SK-N-SH treated with all-trans-retinoic acid at 6 μM for 48 hours (cell line): Measurements from ENCODE around the gene ABI3BP.

Source experiments
- ARNTL ChIP-seq: fragments of 450-650 bp; formaldehyde crosslinking; IDR thresholded peaks from 2 replicates; pipeline ENCODE4 v1.5.0; 2020; ENCODE audit warnings: low read depth, mild to moderate bottlenecking, moderate library complexity, borderline replicate concordance
- ISL1 ChIP-seq: fragments of 250-450 bp; sonication (Bioruptor Pico); IDR thresholded peaks from 2 replicates; pipeline ENCODE4 v2.1.2; 2022; ENCODE audit warnings: mild to moderate bottlenecking, moderate library complexity
- RARB ChIP-seq: fragments of 250-450 bp; sonication (Bioruptor Pico); IDR thresholded peaks from 2 replicates; pipeline ENCODE4 v1.8.0; 2021; ENCODE audit warnings: mild to moderate bottlenecking, moderate library complexity
- TCF4 ChIP-seq: fragments of 250-450 bp; sonication (Bioruptor Pico); IDR thresholded peaks from 2 replicates; pipeline ENCODE4 v1.8.0; 2021; ENCODE audit warnings: mild to moderate bottlenecking, moderate library complexity, borderline replicate concordance
- ZFP3 ChIP-seq: fragments of 250-450 bp; sonication (Bioruptor Pico); IDR thresholded peaks from 2 replicates; pipeline ENCODE4 v1.5.0; 2020; ENCODE audit warnings: mild to moderate bottlenecking, moderate library complexity
- ZNF70 ChIP-seq: fragments of 450-650 bp; formaldehyde crosslinking; IDR thresholded peaks from 2 replicates; pipeline ENCODE4 v1.5.0; 2020; ENCODE audit warnings: mild to moderate bottlenecking, moderate library complexity
- TF ChIP-seq, protein P1 (sequence below): fragments of 250-450 bp; sonication (Bioruptor Pico); IDR thresholded peaks from 2 replicates; pipeline ENCODE4 v1.5.0; 2020; ENCODE audit warnings: mild to moderate bottlenecking, moderate library complexity
- TF ChIP-seq, protein P2 (sequence below): fragments of 250-450 bp; sonication (Bioruptor Pico); IDR thresholded peaks from 2 replicates; pipeline ENCODE4 v1.8.0; 2020; ENCODE audit warnings: mild to moderate bottlenecking, moderate library complexity, borderline replicate concordance

DNA sequence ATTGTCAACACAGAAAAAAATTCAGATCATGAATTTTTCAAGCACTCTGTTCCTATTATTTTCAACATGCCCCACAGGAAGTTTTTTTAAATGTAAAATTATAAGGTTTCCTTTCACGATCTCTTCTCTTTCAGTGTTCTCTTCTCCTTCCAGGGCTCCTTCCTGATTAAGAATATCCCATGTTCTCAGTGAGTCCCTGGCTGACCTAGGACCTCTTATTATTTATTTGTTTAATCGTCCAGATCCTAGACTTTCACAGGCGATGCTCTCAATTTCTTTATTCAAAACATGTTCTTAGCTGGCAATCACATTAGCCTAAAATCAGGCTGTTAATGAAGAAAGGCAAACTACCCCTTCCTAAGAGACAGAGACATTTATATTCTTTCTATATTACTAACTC lies 124.3 kb downstream of the ABI3BP start:
- no peak for TF ChIP-seq TCF4
- no peak for TF ChIP-seq ZFP3 (CRISPR knock-in tag)
- no peak for TF ChIP-seq RARB
- TF ChIP-seq, protein P1, sequence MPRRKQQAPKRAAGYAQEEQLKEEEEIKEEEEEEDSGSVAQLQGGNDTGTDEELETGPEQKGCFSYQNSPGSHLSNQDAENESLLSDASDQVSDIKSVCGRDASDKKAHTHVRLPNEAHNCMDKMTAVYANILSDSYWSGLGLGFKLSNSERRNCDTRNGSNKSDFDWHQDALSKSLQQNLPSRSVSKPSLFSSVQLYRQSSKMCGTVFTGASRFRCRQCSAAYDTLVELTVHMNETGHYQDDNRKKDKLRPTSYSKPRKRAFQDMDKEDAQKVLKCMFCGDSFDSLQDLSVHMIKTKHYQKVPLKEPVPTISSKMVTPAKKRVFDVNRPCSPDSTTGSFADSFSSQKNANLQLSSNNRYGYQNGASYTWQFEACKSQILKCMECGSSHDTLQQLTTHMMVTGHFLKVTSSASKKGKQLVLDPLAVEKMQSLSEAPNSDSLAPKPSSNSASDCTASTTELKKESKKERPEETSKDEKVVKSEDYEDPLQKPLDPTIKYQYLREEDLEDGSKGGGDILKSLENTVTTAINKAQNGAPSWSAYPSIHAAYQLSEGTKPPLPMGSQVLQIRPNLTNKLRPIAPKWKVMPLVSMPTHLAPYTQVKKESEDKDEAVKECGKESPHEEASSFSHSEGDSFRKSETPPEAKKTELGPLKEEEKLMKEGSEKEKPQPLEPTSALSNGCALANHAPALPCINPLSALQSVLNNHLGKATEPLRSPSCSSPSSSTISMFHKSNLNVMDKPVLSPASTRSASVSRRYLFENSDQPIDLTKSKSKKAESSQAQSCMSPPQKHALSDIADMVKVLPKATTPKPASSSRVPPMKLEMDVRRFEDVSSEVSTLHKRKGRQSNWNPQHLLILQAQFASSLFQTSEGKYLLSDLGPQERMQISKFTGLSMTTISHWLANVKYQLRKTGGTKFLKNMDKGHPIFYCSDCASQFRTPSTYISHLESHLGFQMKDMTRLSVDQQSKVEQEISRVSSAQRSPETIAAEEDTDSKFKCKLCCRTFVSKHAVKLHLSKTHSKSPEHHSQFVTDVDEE (CRISPR knock-in tag): no peak
- TF ChIP-seq ARNTL (CRISPR knock-in tag): no peak
- no peak for TF ChIP-seq ZNF70 (CRISPR knock-in tag)
- TF ChIP-seq, protein P2, sequence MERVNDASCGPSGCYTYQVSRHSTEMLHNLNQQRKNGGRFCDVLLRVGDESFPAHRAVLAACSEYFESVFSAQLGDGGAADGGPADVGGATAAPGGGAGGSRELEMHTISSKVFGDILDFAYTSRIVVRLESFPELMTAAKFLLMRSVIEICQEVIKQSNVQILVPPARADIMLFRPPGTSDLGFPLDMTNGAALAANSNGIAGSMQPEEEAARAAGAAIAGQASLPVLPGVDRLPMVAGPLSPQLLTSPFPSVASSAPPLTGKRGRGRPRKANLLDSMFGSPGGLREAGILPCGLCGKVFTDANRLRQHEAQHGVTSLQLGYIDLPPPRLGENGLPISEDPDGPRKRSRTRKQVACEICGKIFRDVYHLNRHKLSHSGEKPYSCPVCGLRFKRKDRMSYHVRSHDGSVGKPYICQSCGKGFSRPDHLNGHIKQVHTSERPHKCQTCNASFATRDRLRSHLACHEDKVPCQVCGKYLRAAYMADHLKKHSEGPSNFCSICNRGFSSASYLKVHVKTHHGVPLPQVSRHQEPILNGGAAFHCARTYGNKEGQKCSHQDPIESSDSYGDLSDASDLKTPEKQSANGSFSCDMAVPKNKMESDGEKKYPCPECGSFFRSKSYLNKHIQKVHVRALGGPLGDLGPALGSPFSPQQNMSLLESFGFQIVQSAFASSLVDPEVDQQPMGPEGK: no peak
- TF ChIP-seq ISL1 (CRISPR knock-in tag): no peak
